A549 (cell line): ENCODE data around the gene CIT. TPM values are rescaled to one million over a fixed set of nuclear protein-coding genes. Genes with fewer than 3 reads are reported as not detected.

ENCODE experiments used
- ATAC-seq, 2 experiments: fragments of 200-7000 bp in 1 of 2; fragments of >200 bp in 1 of 2; cut with Nextera tagmentation in 1 of 2; cut with Tn5 transposase in 1 of 2; 3 replicates each; pipeline versions ENCODE4 v1.8.0 to v1.9.1; 2018 to 2020; ENCODE audit warnings: mild to moderate bottlenecking in 1 of 2, moderate library complexity in 1 of 2
- CTCF ChIA-PET: fragments of 300-600 bp; sonication (Branson Sonifier 250); formaldehyde crosslinking; extraction: SDS; loops from one replicate; lab custom pipeline; 2021; ENCODE audit warnings: antibody characterized with exemption, inconsistent platforms; lab: Yijun Ruan, JAX
- POLR2A ChIA-PET: fragments of 350-600 bp; formaldehyde crosslinking; extraction: SDS; loops from one replicate; lab custom pipeline; 2021; ENCODE audit warnings: antibody characterized with exemption, inconsistent platforms; lab: Yijun Ruan, JAX
- DNase-seq, 2 experiments: peaks; one replicate each; pipeline versions ENCODE4 v3.0.0 to v3.0.0-alpha.2; 2011 to 2016; ENCODE audit warnings: low read depth in 1 of 2, low spot score in 1 of 2
- FAIRE-seq: peaks from 2 replicates; lab custom pipeline; 2011; peaks lifted over from hg19 to GRCh38; lab: Jason Lieb, UNC
- H3K27ac ChIP-seq, 2 experiments: fragments of >200 bp; sonication (Bioruptor Twin); formaldehyde crosslinking; 3 replicates each; pipeline ENCODE4 v1.5.1; 2016 to 2017
- H3K4me1 ChIP-seq: fragments of >200 bp; sonication (Bioruptor Twin); formaldehyde crosslinking; 3 replicates; pipeline ENCODE4 v1.6.1; 2016
- H3K4me2 ChIP-seq: fragments of >200 bp; sonication (Bioruptor Twin); formaldehyde crosslinking; 3 replicates; pipeline ENCODE4 v1.6.1; 2016
- H3K4me3 ChIP-seq: fragments of >200 bp; sonication (Bioruptor Twin); formaldehyde crosslinking; 3 replicates; pipeline ENCODE4 v1.5.1; 2016
- H3K9me3 ChIP-seq: fragments of >200 bp; sonication (Bioruptor Twin); formaldehyde crosslinking; 3 replicates; pipeline ENCODE4 v1.6.1; 2016
- BCL3 ChIP-seq: fragments of >200 bp; sonication (Bioruptor Twin); formaldehyde crosslinking; IDR thresholded peaks from 3 replicates; pipeline ENCODE4 v1.6.1; 2016
- BHLHE40 ChIP-seq: IDR thresholded peaks from 2 replicates; pipeline ENCODE4 v1.6.1; 2012; ENCODE audit warnings: low read depth, low read length, inconsistent platforms
- CBX2 ChIP-seq: fragments of 200-600 bp; sonication (generic); IDR thresholded peaks from 2 replicates; pipeline ENCODE4 v1.6.1; 2016; ENCODE audit warnings: low read depth, mild to moderate bottlenecking, borderline replicate concordance
- CHD2 ChIP-seq: fragments of 150-350 bp; IDR thresholded peaks from 2 replicates; pipeline ENCODE4 v1.6.1; 2014; ENCODE audit warnings: low read length; ENCODE audit not compliant: partially characterized antibody
- ESRRA ChIP-seq: fragments of 150-350 bp; IDR thresholded peaks from 2 replicates; pipeline ENCODE4 v1.6.1; 2014; ENCODE audit warnings: mild to moderate bottlenecking, low read length, borderline replicate concordance
- FOSB ChIP-seq: fragments of 250-450 bp; sonication (Bioruptor Pico); IDR thresholded peaks from 2 replicates; pipeline ENCODE4 v1.5.0; 2020; ENCODE audit warnings: mild to moderate bottlenecking, moderate library complexity
- FOSL2 ChIP-seq, 2 experiments: fragments of 450-650 bp in 1 of 2; fragments of >200 bp in 1 of 2; sonication (Bioruptor Twin) in 1 of 2; formaldehyde crosslinking; IDR thresholded peaks; 2 replicates each; pipeline versions ENCODE4 v1.5.0 to v1.6.1; 2016 to 2020; ENCODE audit warnings: mild to moderate bottlenecking in 1 of 2, moderate library complexity in 1 of 2
- FOXS1 ChIP-seq: fragments of 250-450 bp; sonication (Bioruptor Pico); IDR thresholded peaks from 2 replicates; pipeline ENCODE4 v1.5.0; 2020; ENCODE audit warnings: mild to moderate bottlenecking, moderate library complexity
- GATA3 ChIP-seq: IDR thresholded peaks from 2 replicates; pipeline ENCODE4 v1.6.1; 2012; ENCODE audit warnings: borderline replicate concordance
- HES2 ChIP-seq: fragments of >200 bp; sonication (Bioruptor Twin); formaldehyde crosslinking; IDR thresholded peaks from 2 replicates; pipeline ENCODE4 v1.6.1; 2016
- HMGXB4 ChIP-seq: fragments of 250-450 bp; sonication (Bioruptor Pico); IDR thresholded peaks from 2 replicates; pipeline ENCODE4 v1.5.0; 2021; ENCODE audit warnings: mild to moderate bottlenecking, moderate library complexity, borderline replicate concordance
- HOXA7 ChIP-seq: fragments of 250-450 bp; sonication (Bioruptor Pico); IDR thresholded peaks from 2 replicates; pipeline ENCODE4 v1.5.0; 2020; ENCODE audit warnings: mild to moderate bottlenecking, moderate library complexity
- HOXB13 ChIP-seq: fragments of 250-450 bp; sonication (Bioruptor Pico); IDR thresholded peaks from 2 replicates; pipeline ENCODE4 v1.5.0; 2020; ENCODE audit warnings: low read depth, mild to moderate bottlenecking, moderate library complexity
- HOXB5 ChIP-seq: fragments of 250-450 bp; sonication (Bioruptor Pico); IDR thresholded peaks from 2 replicates; pipeline ENCODE4 v1.5.0; 2020; ENCODE audit warnings: mild to moderate bottlenecking, moderate library complexity
- JUNB ChIP-seq: fragments of >200 bp; sonication (Bioruptor Twin); formaldehyde crosslinking; IDR thresholded peaks from 2 replicates; pipeline ENCODE4 v1.6.1; 2016
- KDM1A ChIP-seq: fragments of 200-600 bp; sonication (generic); IDR thresholded peaks from 2 replicates; pipeline ENCODE4 v1.6.1; 2016; ENCODE audit warnings: low read depth, mild to moderate bottlenecking
- NPAS2 ChIP-seq: fragments of 250-450 bp; sonication (Bioruptor Pico); IDR thresholded peaks from 2 replicates; pipeline ENCODE4 v1.8.0; 2022; ENCODE audit warnings: mild to moderate bottlenecking, moderate library complexity, borderline replicate concordance
- PHF8 ChIP-seq: fragments of 200-600 bp; sonication (generic); IDR thresholded peaks from 2 replicates; pipeline ENCODE4 v1.6.1; 2016; ENCODE audit warnings: low read depth, mild to moderate bottlenecking, antibody characterized with exemption, moderate library complexity, borderline replicate concordance
- RAD21 ChIP-seq, 2 experiments: fragments of >200 bp in 1 of 2; sonication (Bioruptor Twin) in 1 of 2; formaldehyde crosslinking in 1 of 2; IDR thresholded peaks in 1 of 2; conservative IDR thresholded peaks in 1 of 2; 2 replicates in 1 of 2; 3 replicates in 1 of 2; pipeline ENCODE4 v1.6.1; 2012 to 2018; ENCODE audit warnings: inconsistent platforms in 1 of 2
- RARB ChIP-seq: fragments of 250-450 bp; sonication (Bioruptor Pico); IDR thresholded peaks from 2 replicates; pipeline ENCODE4 v1.8.0; 2021; ENCODE audit warnings: mild to moderate bottlenecking, moderate library complexity
- RCOR1 ChIP-seq: fragments of 150-350 bp; IDR thresholded peaks from 2 replicates; pipeline ENCODE4 v1.6.1; 2014; ENCODE audit warnings: antibody characterized with exemption, low read length, low read depth
- TP53 ChIP-seq: fragments of 250-450 bp; sonication (Bioruptor Pico); IDR thresholded peaks from 2 replicates; pipeline ENCODE4 v1.5.0; 2021; ENCODE audit warnings: mild to moderate bottlenecking, moderate library complexity
- WGBS: methylation state at CpG from one replicate; pipeline ENCODE4 v1.1.6; 2017; ENCODE audit errors: missing lambda C conversion rate; 5-methylcytosine and 5-hydroxymethylcytosine counted together
- polyA plus RNA-seq, 4 experiments: library from polyadenylated mRNA; depleted of rRNA in 3 of 4; stranded (reverse); fragments of >200 nt; fragmentation: RNase III in 1 of 4; extraction: RNeasy Plus Mini Kit Qiagen cat#74134 plus additional on column Dnase treatment in 1 of 4; gene quantifications; 2 replicates in 3 of 4; 3 replicates in 1 of 4; pipeline ENCODE4 v1.2.3, GENCODE V29; 2011 to 2017
- TF ChIP-seq, protein P1 (sequence below): fragments of 250-450 bp; sonication (Bioruptor Pico); IDR thresholded peaks from 2 replicates; pipeline ENCODE4 v1.5.0; 2020; ENCODE audit warnings: low read depth, mild to moderate bottlenecking, moderate library complexity
- TF ChIP-seq, protein P2 (sequence below): IDR thresholded peaks from 2 replicates; pipeline ENCODE4 v1.6.1; 2012; ENCODE audit warnings: low read depth, borderline replicate concordance
- TF ChIP-seq, protein P3 (sequence below): fragments of 200-600 bp; sonication (generic); IDR thresholded peaks from 2 replicates; pipeline ENCODE4 v1.6.1; 2016; ENCODE audit warnings: antibody characterized with exemption, mild to moderate bottlenecking, moderate library complexity

Gene CIT
- polyA plus RNA-seq, 2 of the 4 experiments (the other 2 are of a cell fraction), result 12.5 to 25.4 TPM

- Histone ChIP-seq H3K4me1 (peaks cover 12% of the 10 kb centered on the region; the same call in 2 of the 3 replicates), H3K9me3 (no peaks in the 10 kb centered on the region), H3K4me3 (no peak overlapping the region), H3K4me2 (no peak overlapping the region), H3K27ac (no peak overlapping the region)
- ATAC-seq (no peak), FAIRE-seq (no peak), DNase-seq (no peak)
- TF ChIP-seq RAD21 (conservative IDR thresholded peaks at IDR 0.05 in 1 of 2, IDR thresholded peaks at IDR 0.05 in 1 of 2), result no peak
- TF ChIP-seq JUNB, result no peak
- CTCF ChIA-PET, result interaction anchor here (1.1 to 1.4 kb wide), 2 partner anchors 8 to 28 kb away, joined by 3 to 4 read pairs; no protein-coding TSS in a partner anchor
- POLR2A ChIA-PET, result no interaction called here
- WGBS, result 95% methylated on average over 2 of the region's 2 CpGs
Measured at GRCh38 chr12:119809023-119809422, 68.1 kb downstream of the CIT start.

DNA sequence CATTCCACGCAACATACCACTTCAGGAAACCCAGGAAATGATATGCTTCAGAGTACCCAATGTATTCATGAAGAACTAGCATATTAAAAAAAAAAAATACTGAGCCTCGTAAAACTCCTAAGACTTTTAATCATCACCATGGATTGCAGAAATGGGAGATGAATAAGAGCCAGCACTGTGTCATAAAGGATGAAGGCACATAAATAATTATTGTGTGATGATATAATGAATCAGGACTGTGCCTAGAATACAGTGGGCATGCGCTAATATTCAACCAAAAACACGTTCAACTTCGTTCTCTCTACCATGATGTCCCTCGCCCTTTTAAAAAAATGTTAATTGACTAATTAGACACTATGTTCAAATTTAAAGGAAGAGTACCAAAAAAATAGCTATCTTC, 68.7 kb downstream of the CIT start:
- Histone ChIP-seq H3K4me1 (peaks cover 12% of the 10 kb centered on the region; the same call in 2 of the 3 replicates), H3K4me3 (no peak overlapping the region), H3K9me3 (no peaks in the 10 kb centered on the region), H3K4me2 (no peak overlapping the region), H3K27ac (no peak overlapping the region)
- POLR2A ChIA-PET, result no interaction called here
- CTCF ChIA-PET, result interaction anchor here (0.6 to 1.4 kb wide), 2 partner anchors 28 to 89 kb away, joined by 3 to 4 read pairs; no protein-coding TSS in a partner anchor
- TF ChIP-seq TP53 (no peak), RCOR1 (no peak), KDM1A (no peak), BCL3 (no peak), BHLHE40 (no peak), ESRRA (no peak), CHD2 (no peak), FOXS1 (CRISPR knock-in tag) (no peak), CBX2 (no peak), HOXA7 (CRISPR knock-in tag) (no peak), GATA3 (no peak), HMGXB4 (CRISPR knock-in tag) (no peak), HOXB13 (CRISPR knock-in tag) (no peak)
- TF ChIP-seq, protein P1, sequence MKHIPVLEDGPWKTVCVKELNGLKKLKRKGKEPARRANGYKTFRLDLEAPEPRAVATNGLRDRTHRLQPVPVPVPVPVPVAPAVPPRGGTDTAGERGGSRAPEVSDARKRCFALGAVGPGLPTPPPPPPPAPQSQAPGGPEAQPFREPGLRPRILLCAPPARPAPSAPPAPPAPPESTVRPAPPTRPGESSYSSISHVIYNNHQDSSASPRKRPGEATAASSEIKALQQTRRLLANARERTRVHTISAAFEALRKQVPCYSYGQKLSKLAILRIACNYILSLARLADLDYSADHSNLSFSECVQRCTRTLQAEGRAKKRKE, result no peak
- ATAC-seq (no peak), DNase-seq (no peak), FAIRE-seq (no peak)
- 92% methylated on average over 6 of the region's 6 CpGs for WGBS

- Histone ChIP-seq H3K27ac (no peak overlapping the region), H3K4me1 (peaks cover 12% of the 10 kb centered on the region; the same call in 2 of the 3 replicates), H3K4me3 (no peak overlapping the region), H3K9me3 (no peaks in the 10 kb centered on the region), H3K4me2 (no peak overlapping the region)
- FAIRE-seq (no peak), DNase-seq (no peak), ATAC-seq (no peak)
- POLR2A ChIA-PET, result no interaction called here
- CTCF ChIA-PET, result interaction anchor here (1.4 kb wide), 1 partner anchor 27 kb away, joined by 4 read pairs; no protein-coding TSS in a partner anchor
- TF ChIP-seq RARB (CRISPR knock-in tag) (no peak), PHF8 (no peak), CBX2 (no peak), FOSB (CRISPR knock-in tag) (no peak), TP53 (no peak), HOXA7 (CRISPR knock-in tag) (no peak), FOSL2 (IDR thresholded peaks at IDR 0.05) (no peak), FOSL2 (CRISPR knock-in tag; IDR thresholded peaks at IDR 0.05) (no peak), CHD2 (no peak), HES2 (no peak), HOXB5 (CRISPR knock-in tag) (no peak), ESRRA (no peak), NPAS2 (no peak)
- TF ChIP-seq, protein P2, sequence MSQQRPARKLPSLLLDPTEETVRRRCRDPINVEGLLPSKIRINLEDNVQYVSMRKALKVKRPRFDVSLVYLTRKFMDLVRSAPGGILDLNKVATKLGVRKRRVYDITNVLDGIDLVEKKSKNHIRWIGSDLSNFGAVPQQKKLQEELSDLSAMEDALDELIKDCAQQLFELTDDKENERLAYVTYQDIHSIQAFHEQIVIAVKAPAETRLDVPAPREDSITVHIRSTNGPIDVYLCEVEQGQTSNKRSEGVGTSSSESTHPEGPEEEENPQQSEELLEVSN, result no peak
- TF ChIP-seq, protein P3, sequence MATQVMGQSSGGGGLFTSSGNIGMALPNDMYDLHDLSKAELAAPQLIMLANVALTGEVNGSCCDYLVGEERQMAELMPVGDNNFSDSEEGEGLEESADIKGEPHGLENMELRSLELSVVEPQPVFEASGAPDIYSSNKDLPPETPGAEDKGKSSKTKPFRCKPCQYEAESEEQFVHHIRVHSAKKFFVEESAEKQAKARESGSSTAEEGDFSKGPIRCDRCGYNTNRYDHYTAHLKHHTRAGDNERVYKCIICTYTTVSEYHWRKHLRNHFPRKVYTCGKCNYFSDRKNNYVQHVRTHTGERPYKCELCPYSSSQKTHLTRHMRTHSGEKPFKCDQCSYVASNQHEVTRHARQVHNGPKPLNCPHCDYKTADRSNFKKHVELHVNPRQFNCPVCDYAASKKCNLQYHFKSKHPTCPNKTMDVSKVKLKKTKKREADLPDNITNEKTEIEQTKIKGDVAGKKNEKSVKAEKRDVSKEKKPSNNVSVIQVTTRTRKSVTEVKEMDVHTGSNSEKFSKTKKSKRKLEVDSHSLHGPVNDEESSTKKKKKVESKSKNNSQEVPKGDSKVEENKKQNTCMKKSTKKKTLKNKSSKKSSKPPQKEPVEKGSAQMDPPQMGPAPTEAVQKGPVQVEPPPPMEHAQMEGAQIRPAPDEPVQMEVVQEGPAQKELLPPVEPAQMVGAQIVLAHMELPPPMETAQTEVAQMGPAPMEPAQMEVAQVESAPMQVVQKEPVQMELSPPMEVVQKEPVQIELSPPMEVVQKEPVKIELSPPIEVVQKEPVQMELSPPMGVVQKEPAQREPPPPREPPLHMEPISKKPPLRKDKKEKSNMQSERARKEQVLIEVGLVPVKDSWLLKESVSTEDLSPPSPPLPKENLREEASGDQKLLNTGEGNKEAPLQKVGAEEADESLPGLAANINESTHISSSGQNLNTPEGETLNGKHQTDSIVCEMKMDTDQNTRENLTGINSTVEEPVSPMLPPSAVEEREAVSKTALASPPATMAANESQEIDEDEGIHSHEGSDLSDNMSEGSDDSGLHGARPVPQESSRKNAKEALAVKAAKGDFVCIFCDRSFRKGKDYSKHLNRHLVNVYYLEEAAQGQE, result no peak
Measured at GRCh38 chr12:119807380-119807779, 69.7 kb downstream of the CIT start.
